Measurements from ENCODE around the gene PPP1R12C.

- TF ChIP-seq, protein P1, sequence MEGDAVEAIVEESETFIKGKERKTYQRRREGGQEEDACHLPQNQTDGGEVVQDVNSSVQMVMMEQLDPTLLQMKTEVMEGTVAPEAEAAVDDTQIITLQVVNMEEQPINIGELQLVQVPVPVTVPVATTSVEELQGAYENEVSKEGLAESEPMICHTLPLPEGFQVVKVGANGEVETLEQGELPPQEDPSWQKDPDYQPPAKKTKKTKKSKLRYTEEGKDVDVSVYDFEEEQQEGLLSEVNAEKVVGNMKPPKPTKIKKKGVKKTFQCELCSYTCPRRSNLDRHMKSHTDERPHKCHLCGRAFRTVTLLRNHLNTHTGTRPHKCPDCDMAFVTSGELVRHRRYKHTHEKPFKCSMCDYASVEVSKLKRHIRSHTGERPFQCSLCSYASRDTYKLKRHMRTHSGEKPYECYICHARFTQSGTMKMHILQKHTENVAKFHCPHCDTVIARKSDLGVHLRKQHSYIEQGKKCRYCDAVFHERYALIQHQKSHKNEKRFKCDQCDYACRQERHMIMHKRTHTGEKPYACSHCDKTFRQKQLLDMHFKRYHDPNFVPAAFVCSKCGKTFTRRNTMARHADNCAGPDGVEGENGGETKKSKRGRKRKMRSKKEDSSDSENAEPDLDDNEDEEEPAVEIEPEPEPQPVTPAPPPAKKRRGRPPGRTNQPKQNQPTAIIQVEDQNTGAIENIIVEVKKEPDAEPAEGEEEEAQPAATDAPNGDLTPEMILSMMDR (IDR thresholded peaks at IDR 0.05; ENCODE audit: low read length): no peak
- no peak for TF ChIP-seq EZH2 (IDR thresholded peaks at IDR 0.05; ENCODE audit: borderline replicate concordance, low read length)
Observed at GRCh38 chr19:55089342-55089944, 28.0 kb downstream of the PPP1R12C start.

All from OCI-LY1 (cell line).